ENCODE results near the gene MTRR.

GRCh38 chr5:7881091-7881490, 12.1 kb downstream of the MTRR start:
- TF ChIP-seq CTCF (IDR thresholded peaks at IDR 0.05): no peak
- no peak for TF ChIP-seq POLR2AphosphoS5 (IDR thresholded peaks at IDR 0.05)
- no peak for TF ChIP-seq EP300 (IDR thresholded peaks at IDR 0.05)
- no peak for TF ChIP-seq POLR2A (IDR thresholded peaks at IDR 0.05)

Measured in stomach (tissue), 4 donors.